Suppressor macrophage treated with lipopolysaccharide for 1 hour (primary cell): ENCODE data around the gene RPH3AL.
"Not testable (repeated sequence)": the region's sequence is repeated elsewhere in the genome, so short reads cannot be mapped to it uniquely, and the experiment has no call there.

ENCODE experiments used
- DNase-seq, 3 donors: peaks; one replicate each; pipeline ENCODE4 v3.0.0-alpha.2; 2020 to 2022

RPH3AL gene

GRCh38 chr17:335691-336090, 16.9 kb downstream of the RPH3AL start:
- no peak for DNase-seq

DNA sequence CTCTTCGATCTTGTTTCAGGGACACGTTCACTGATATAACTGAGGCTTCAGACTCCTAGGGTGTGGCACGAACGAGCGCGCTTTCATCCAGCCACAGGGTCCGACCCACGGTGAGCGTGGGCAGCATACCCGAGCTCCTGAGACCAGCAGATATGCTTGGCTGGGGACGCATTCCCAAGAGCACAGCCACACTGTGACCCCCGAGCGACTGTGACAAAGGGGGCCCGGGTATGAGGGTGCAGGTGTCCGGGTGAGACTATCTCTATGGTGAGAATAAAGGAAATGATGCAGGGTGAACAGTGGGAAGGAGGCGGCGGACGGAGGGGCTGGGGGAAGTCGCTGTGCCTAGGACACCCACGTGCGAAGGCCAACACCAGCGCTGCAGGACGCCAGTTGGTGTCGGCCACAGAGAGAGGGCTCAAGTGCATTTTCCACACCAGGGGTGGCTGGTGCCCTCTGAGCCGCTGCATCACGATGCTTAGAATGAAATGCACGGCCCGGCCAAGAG, 17.6 kb downstream of the RPH3AL start:
- DNase-seq: no peak

DNA sequence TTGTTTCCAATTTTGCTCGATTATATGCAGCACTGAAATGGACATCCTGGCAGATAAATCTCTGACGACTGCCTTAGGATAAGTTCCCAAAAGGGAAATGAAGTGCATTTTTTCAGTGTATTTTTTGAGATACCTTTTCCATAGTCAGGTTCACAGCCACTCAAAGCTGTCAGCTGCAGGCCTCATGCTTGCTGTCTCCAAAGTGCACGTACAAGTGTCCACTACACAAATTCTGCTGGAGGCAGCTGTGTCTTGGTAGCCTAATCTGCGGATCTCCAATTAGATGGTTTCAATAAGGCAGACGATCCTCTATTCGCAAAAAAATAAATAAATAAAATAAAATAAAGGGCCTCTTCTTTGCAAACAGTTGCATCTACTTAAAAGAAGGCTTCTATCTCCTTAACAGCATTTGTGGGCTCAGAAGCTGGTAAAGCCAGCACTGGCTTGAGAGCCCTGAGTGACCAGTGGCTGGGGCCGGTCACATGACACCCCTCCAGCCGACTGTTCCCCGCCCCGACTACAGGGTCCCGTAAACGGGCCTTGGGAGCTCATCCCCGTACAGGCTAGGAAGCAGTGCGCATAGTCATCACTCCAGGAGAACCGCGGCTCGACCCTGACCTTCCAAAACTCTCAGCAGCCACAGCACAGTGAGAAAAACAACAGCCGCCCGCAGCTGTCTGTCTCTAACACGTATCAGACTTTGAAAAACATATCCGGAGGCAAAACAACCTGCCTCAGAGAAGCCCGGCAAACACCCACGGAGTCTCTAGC, 18.8 kb downstream of the RPH3AL start:
- peak; percentile 30 to 64 (median 31) for DNase-seq

DNA sequence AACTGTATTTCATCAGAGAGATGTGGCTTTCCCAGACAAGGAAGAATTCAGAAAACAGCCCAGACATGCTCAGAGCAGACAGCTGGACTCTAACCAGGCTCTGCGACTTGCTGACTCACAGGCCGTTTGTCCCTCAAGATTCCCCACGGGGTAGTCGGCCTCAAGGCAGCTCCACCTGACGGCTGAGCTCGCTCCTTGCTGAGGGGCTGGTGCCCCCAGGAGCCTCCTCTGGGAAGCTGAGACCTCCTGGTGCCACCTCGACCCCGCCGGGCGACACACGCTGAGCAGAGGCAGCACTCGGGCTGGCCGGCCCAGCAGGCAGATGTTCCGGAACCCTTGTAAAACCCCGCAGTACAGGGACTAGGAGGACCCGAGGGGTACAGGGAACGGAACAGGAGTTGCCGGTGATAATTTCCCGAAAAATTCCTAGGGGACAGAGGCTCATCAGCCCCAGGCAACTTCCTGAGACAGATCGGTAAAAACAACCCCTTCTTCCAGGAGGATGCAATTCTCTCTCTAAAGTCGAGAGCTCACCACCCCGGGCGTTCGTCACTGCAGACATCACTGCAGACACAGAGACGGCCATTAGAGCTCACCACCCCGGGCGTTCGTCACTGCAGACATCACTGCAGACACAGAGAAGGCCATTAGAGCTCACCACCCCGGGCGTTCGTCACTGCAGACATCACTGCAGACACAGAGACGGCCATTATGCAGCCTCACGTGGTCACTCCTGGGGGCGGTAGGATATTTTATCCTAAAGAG, 19.9 kb downstream of the RPH3AL start:
- DNase-seq: peak; percentile 49 to 58 (median 55)

DNA sequence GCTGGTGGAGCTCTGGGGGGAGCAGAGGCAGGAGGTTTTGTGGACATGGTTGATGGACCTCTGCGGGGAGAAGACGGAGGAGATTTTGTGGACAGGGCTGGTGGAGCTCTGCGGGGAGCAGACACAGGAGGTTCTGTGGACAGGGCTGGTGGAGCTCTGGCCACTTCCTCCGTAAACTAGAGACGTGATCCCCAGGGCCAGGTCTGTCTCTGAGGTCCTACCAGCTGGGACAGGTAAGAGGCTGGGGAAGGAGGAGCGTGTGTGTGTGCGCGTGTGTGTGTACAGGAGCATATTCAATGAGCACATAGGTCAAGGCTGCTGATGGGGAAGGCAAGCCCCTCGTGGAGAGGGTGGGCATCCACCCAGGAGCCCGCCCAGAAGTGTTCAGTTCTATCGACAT, 20.6 kb downstream of the RPH3AL start:
- DNase-seq: peak in 1 of 3 donors; percentile 21

DNA sequence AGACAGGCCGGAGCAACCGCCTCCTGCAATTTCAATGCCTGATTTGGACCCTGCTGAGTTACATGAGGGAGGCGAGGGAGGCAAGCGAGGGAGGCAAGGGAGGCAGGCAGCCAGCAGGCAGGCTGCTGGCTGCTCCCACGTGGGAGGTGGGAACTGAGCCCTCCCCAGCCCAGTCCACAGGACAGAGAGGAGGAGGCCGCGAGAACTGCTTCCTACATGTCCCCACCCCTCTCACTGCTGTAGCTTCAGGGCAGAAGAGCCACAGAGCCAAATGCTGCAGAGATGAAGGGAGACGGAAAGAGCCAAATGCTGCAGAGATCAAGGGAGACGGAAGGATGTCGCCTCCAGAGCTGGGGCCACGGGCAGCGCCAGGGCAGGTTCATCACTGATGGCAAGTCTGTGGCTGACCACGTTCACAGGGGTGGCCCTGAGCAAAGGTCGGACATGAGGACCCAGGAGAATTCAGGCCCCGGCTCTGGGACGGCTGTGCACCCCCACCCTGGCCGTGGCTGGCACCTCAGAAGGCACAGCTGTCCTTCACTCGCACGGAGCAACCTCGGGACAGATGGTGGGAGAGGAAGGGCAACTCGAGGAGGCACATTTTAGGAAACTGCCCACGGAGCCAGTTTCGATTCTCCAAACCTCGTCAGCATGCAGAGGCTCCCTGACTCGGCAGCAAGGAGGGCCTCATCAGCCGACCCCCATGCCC, 21.5 kb downstream of the RPH3AL start:
- peak; percentile 87 to 91 (median 89) for DNase-seq

GRCh38 chr17:329784-330420, 22.7 kb downstream of the RPH3AL start:
- peak; percentile 29 to 56 (median 46) for DNase-seq

GRCh38 chr17:327971-328370, 24.6 kb downstream of the RPH3AL start:
- DNase-seq: no peak

GRCh38 chr17:327296-327695, 25.3 kb downstream of the RPH3AL start:
- no peak for DNase-seq

DNA sequence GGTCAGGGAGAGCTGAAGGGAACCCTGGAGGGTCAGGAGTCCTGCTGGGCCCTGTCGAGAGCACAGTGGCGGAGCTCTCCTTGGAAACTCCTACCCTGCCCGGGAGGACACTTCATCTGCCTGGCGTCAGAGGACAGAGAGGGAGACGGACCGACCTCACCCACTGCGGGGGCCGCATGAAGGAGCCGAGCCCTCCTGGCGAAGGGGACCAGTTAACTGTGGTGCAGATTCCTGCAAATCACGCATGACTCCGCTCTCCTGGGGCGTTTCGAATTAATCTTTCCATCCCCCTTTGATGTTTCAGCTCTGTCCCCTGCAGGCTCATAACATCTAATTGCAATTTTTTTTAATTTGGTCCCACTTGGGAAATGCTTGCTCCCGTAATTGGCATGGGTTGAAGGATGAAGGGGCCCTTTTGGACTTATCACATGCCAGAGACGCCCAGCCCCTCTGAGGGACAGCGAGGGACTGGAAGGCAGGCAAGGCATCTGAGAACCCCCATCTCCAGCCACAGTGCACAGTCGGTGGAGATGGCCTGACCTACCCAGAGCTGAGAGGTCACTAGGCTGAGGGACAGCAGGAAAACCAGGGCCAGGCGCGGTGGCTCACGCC, 26.5 kb downstream of the RPH3AL start:
- no peak for DNase-seq

GRCh38 chr17:325270-326009, 27.2 kb downstream of the RPH3AL start:
- no peak for DNase-seq

DNA sequence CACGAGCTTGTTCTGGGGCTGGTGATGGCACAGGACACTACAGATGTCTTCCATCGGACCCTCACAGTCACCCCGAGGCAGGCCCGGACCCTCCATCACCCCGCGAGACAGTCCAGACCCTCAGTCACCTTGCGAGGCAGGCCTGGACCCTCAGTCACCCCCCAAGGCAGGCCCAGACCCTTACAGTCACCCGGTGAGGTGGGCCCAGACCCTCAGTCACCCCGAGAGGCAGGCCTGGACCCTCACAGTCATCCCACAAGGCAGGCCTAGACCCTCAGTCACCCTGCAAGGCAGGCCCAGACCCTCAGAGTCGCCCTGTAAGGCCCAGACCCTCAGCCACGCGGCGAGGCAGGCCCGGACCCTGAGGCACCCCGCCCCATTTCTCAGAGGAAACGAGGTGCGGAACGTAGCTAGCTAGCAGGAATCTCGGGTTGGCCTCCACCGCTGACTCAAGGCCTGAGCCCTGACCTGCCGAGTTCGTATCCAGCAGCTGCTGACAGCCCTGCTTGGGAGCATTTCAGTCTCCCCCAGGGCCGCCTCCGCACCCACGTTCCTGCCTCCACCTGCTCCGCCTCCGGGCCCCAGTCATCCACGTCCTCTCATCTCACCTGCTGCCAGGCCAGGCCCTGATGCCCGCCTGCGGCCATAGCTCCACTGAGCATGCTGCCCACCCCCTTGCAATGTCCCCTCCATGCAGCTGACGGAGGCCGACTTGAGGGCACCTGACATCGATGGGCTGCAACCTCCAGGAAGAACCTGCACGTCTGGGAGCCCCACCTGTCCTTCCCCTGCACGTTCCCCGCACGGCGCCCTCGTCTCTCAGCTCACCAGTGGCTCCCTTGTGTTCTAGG, 28.7 kb downstream of the RPH3AL start:
- no peak for DNase-seq

- no peak for DNase-seq
Observed at GRCh38 chr17:323181-323580, 29.4 kb downstream of the RPH3AL start.

- no peak for DNase-seq
Observed at GRCh38 chr17:322006-322780, 30.4 kb downstream of the RPH3AL start.

GRCh38 chr17:321386-321941, 31.1 kb downstream of the RPH3AL start:
- no peak for DNase-seq

DNA sequence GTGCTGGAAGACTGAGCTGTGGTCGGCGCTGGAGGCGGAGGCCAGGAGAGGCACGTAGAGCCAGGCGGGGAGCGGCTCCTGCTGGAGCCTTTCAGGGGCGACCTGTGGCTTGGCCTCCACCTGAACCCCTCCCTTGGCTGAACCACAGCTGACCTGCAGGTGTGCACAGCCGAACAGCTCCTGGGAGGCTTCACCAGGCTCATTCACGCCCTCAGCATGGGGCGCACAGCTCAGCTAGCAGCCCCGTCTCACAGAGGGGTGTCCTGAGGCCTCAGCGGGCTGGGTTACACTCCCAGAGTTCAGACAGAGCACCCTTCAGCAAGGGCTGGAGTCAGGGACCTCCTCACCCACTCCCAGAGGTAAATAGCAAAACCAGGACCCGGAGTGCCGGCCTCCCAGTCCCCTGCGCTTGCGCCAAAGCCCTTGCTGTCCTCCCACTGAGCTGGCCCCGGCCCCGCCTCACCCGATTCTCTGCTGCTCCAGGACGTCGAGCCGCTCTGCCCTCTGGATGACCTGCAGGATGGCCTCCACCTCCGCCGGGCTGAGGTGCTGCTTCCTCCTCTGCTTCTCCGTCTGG, 31.7 kb downstream of the RPH3AL start:
- DNase-seq: no peak

GRCh38 chr17:320139-320538, 32.5 kb downstream of the RPH3AL start:
- no peak for DNase-seq

- DNase-seq: no peak
Observed at GRCh38 chr17:319266-319665, 33.3 kb downstream of the RPH3AL start.

DNA sequence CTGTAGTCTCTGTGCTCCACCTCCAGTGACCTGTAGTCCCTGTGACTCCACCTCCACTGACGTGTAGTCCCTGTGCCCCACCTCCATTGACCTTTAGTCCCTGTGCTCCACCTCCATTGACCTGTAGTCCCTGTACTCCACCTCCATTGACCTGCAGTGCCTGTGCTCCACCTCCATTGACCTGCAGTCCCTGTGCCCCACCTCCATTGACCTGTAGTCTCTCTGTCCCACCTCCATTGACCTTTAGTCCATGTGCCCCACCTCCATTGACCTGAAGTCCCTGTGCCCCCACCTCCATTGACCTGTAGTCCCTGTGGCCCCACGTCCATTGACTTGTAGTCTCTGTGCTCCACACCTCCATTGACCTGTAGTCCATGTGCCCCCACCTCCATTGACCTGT, 35.5 kb downstream of the RPH3AL start:
- not testable (repeated sequence) for DNase-seq
